Bronchial epithelial cell (primary cell): ENCODE results near the gene LEAP2. TPM values are rescaled to one million over a fixed set of nuclear protein-coding genes. Genes with fewer than 3 reads are reported as not detected.

Experiments used
- DNase-seq: peaks from one replicate; pipeline ENCODE4 v3.0.0-alpha.2; 2010; ENCODE audit warnings: low read depth
- FAIRE-seq: peaks from 2 replicates; lab custom pipeline; 2011; peaks lifted over from hg19 to GRCh38; lab: Jason Lieb, UNC
- H3K27me3 ChIP-seq: 2 replicates; pipeline ENCODE4 v1.5.1; 2011; ENCODE audit warnings: low read length; ENCODE audit not compliant: control insufficient read depth, insufficient read depth
- H3K36me3 ChIP-seq: 2 replicates; pipeline ENCODE4 v1.5.1; 2011; ENCODE audit warnings: low read length; ENCODE audit not compliant: control insufficient read depth, insufficient read depth
- H3K4me3 ChIP-seq: 2 replicates; pipeline ENCODE4 v1.5.1; 2011; ENCODE audit warnings: mild to moderate bottlenecking, low read depth, low read length, control low read depth
- total RNA-seq: library from RNA; depleted of rRNA; stranded (reverse); fragments of >200 nt; gene quantifications from 2 replicates; pipeline ENCODE4 v1.2.1, GENCODE V29; 2014
- TF ChIP-seq, protein P1 (sequence below): IDR thresholded peaks from 2 replicates; pipeline ENCODE4 v1.5.1; 2011; ENCODE audit warnings: mild to moderate bottlenecking, moderate library complexity, low read length, control low read depth, inconsistent platforms; ENCODE audit not compliant: insufficient read depth, severe bottlenecking

The LEAP2 gene
- total RNA-seq, 1 donor from 2014 or later, result 0.53 TPM

GRCh38 chr5:132832612-132833011 is 40.9 kb upstream of the LEAP2 start:
- TF ChIP-seq, protein P1, sequence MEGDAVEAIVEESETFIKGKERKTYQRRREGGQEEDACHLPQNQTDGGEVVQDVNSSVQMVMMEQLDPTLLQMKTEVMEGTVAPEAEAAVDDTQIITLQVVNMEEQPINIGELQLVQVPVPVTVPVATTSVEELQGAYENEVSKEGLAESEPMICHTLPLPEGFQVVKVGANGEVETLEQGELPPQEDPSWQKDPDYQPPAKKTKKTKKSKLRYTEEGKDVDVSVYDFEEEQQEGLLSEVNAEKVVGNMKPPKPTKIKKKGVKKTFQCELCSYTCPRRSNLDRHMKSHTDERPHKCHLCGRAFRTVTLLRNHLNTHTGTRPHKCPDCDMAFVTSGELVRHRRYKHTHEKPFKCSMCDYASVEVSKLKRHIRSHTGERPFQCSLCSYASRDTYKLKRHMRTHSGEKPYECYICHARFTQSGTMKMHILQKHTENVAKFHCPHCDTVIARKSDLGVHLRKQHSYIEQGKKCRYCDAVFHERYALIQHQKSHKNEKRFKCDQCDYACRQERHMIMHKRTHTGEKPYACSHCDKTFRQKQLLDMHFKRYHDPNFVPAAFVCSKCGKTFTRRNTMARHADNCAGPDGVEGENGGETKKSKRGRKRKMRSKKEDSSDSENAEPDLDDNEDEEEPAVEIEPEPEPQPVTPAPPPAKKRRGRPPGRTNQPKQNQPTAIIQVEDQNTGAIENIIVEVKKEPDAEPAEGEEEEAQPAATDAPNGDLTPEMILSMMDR, result no peak
- no peaks in the 10 kb centered on the region for H3K36me3 ChIP-seq
- FAIRE-seq (no peak), DNase-seq (no peak)
- no peak overlapping the region for H3K4me3 ChIP-seq
- H3K27me3 ChIP-seq, result no peaks in the 10 kb centered on the region

DNA sequence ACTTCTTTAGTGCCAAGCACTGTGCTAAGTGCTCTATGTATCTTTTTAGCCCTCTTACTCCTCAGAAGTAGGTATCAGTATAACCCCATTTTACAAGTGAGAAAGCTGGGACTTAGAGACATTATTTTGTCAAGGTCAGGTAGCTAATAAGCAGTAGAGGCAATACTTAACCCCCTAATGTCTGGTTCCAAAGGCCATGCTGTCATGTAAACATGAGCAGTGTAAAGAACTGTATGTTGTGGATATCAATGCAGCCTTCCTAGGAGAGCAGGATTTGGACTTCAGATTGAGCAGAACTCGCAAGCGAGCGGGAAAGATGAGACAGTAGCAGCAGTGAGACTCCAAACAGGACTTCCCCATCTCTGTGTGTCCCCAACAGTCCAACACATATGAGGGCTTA is 39.4 kb upstream of the LEAP2 start:
- FAIRE-seq (no peak), DNase-seq (no peak)
- TF ChIP-seq, protein P1, result no peak

GRCh38 chr5:132836852-132837251 is 36.6 kb upstream of the LEAP2 start:
- TF ChIP-seq, protein P1, result no peak
- Histone ChIP-seq H3K4me3 (no peak overlapping the region), H3K27me3 (no peaks in the 10 kb centered on the region), H3K36me3 (no peaks in the 10 kb centered on the region)
- no peak for FAIRE-seq
- no peak for DNase-seq

More for the DNA sequence above, 39.4 kb upstream of the LEAP2 start:
- Histone ChIP-seq H3K4me3 (no peak overlapping the region), H3K27me3 (no peaks in the 10 kb centered on the region), H3K36me3 (no peaks in the 10 kb centered on the region)

- no peak for FAIRE-seq
- Histone ChIP-seq H3K4me3 (no peak overlapping the region), H3K27me3 (no peaks in the 10 kb centered on the region), H3K36me3 (no peaks in the 10 kb centered on the region)
- no peak for DNase-seq
- TF ChIP-seq, protein P1, result no peak
Observed at GRCh38 chr5:132837868-132838267, 35.6 kb upstream of the LEAP2 start.

GRCh38 chr5:132838516-132839282 is 34.8 kb upstream of the LEAP2 start:
- no peak overlapping the region for H3K4me3 ChIP-seq
- TF ChIP-seq, protein P1, result no peak
- FAIRE-seq (no peak), DNase-seq (no peak)
- no peaks in the 10 kb centered on the region for H3K36me3 ChIP-seq
- no peaks in the 10 kb centered on the region for H3K27me3 ChIP-seq
